Left ventricle myocardium inferior (tissue), 1 donor: Measurements from ENCODE around the gene GBP3. TPM values are rescaled to one million over a fixed set of nuclear protein-coding genes. Genes with fewer than 3 reads are reported as not detected.

Experiments used
- DNase-seq: peaks from one replicate; pipeline ENCODE4 v3.0.0-alpha.2; 2020
- H3K27ac ChIP-seq: fragments of 200-600 bp; replicated peaks from 2 replicates; pipeline ENCODE4 v1.8.0; 2021
- H3K27me3 ChIP-seq: fragments of 200-600 bp; 2 replicates; pipeline ENCODE4 v1.8.0; 2021; ENCODE audit warnings: low read depth
- H3K36me3 ChIP-seq: fragments of 200-600 bp; 2 replicates; pipeline ENCODE4 v1.8.0; 2021
- H3K4me1 ChIP-seq: fragments of 200-600 bp; 2 replicates; pipeline ENCODE4 v1.8.0; 2021
- H3K4me3 ChIP-seq: fragments of 200-600 bp; 2 replicates; pipeline ENCODE4 v1.8.0; 2021; ENCODE audit warnings: mild to moderate bottlenecking, moderate library complexity
- H3K9me3 ChIP-seq: fragments of 200-600 bp; replicated peaks from 2 replicates; pipeline ENCODE4 v1.8.0; 2021
- CTCF ChIP-seq: fragments of 200-600 bp; IDR thresholded peaks from 2 replicates; pipeline ENCODE4 v1.8.0; 2021; ENCODE audit warnings: antibody characterized with exemption, mild to moderate bottlenecking, borderline replicate concordance
- intact Hi-C: fragments of 100-400 bp; cut with micrococcal nuclease; formaldehyde crosslinking; loops from one replicate; pipeline ENCODE4 v1.11.0; 2022
- long read RNA-seq: library from polyadenylated mRNA; unstranded; transcript quantifications from one replicate; pipeline ENCODE4 v2.0.0, GENCODE V29; 2021
- total RNA-seq: library from RNA; stranded (reverse); fragmentation: NEBNext Ultra II Directional; extraction: Animal tissue kit (Norgen Biotek cat#: 25700); gene quantifications from one replicate; pipeline ENCODE4 v1.2.1, GENCODE V29; 2021
- donor health status: DM: no; HTN: yes; CAD: no; lungs with severe emphysema.

The GBP3 gene
- total RNA-seq: 7.9 TPM
- long read RNA-seq, partial matches to known transcripts: 2 of 5 reads
- long read RNA-seq, other reads (novel, unspliced or antisense): 1 of 5 reads

GRCh38 chr1:89022167-89022959, at the start of gene GBP3:
GBP3 (minus strand) TSS chr1:89022866; CDS start chr1:89020721, 2,145 bp downstream.
- intact Hi-C loops: no loop called here
- no peak for DNase-seq
- H3K4me3 ChIP-seq: peak within 1 kb of the TSS; percentile 69

GRCh38 chr1:89070509-89070908, 47.8 kb upstream of the GBP3 start:
- Histone ChIP-seq H3K27me3 (no peaks in the 10 kb centered on the region), H3K27ac (peak overlapping the region; percentile 51), H3K4me3 (peak overlapping the region; percentile 50), H3K36me3 (no peaks in the 10 kb centered on the region), H3K9me3 (peaks cover 12% of the 10 kb centered on the region), H3K4me1 (peaks cover 5% of the 10 kb centered on the region)
- no peak for TF ChIP-seq CTCF
- intact Hi-C loops: no loop called here
- no peak for DNase-seq

More at GRCh38 chr1:89022167-89022959, at the start of gene GBP3:
- Histone ChIP-seq H3K4me1 (peaks cover 31% of the 10 kb centered on the region), H3K36me3 (peaks cover 12% of the 10 kb centered on the region), H3K9me3 (peaks cover 7% of the 10 kb centered on the region), H3K27me3 (no peaks in the 10 kb centered on the region), H3K27ac (peak within 1 kb of the TSS; percentile 84)
- no peak for TF ChIP-seq CTCF

- no peak for DNase-seq
- Histone ChIP-seq H3K4me3 (peak overlapping the region; percentile 50), H3K9me3 (peaks cover 9% of the 10 kb centered on the region), H3K36me3 (no peaks in the 10 kb centered on the region), H3K27me3 (no peaks in the 10 kb centered on the region), H3K27ac (peak overlapping the region; percentile 51), H3K4me1 (peaks cover 7% of the 10 kb centered on the region)
- intact Hi-C loops: no loop called here
- no peak for TF ChIP-seq CTCF
Measured at GRCh38 chr1:89069951-89070350, 47.3 kb upstream of the GBP3 start.

- no peak for DNase-seq
- H3K4me3 ChIP-seq: no peak overlapping the region
- no peaks in the 10 kb centered on the region for H3K9me3 ChIP-seq
- H3K27me3 ChIP-seq: no peaks in the 10 kb centered on the region
- H3K4me1 ChIP-seq: peaks cover 12% of the 10 kb centered on the region
- no peaks in the 10 kb centered on the region for H3K36me3 ChIP-seq
- intact Hi-C loops: no loop called here
- H3K27ac ChIP-seq: no peak overlapping the region
- TF ChIP-seq CTCF: no peak
Measured at GRCh38 chr1:89068291-89068690, 45.6 kb upstream of the GBP3 start.

- intact Hi-C loops: no loop called here
- DNase-seq: no peak
- Histone ChIP-seq H3K4me1 (peaks cover 38% of the 10 kb centered on the region), H3K27ac (peak within 1 kb of the TSS; percentile 87), H3K36me3 (peaks cover under 1% of the 10 kb centered on the region), H3K4me3 (peak within 1 kb of the TSS; percentile 71), H3K9me3 (no peaks in the 10 kb centered on the region), H3K27me3 (no peaks in the 10 kb centered on the region)
- no peak for TF ChIP-seq CTCF
Measured at GRCh38 chr1:89065079-89065868, 42.6 kb upstream of the GBP3 start, which contains the start of gene GBP1. GBP1 (minus strand) TSS chr1:89065208; CDS start chr1:89063234, 1,974 bp downstream.
